ENCODE measurements around the gene TMEM132D.
A peak's percentile ranks its signal among the peaks of the same experiment; 100 is the strongest.

The TMEM132D gene

DNA sequence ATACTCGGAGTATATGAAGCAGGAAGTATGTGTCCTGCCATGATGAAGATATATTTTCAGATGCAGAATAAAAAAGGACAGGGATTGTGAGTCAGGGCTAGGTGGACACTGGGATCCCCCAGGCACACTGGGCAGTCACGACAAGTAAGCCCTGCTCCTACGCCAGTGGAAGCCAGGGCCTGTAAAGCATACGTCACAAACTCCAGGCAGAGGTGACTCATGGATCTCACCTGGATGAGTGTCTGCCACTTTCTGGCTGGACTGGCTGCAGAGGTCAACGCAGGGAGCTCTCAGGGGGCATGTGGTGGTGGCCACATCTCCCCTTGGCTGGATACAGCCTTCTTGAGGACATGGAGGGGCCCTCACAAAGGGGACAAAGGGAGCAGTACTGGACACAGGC is 788.3 kb downstream of the TMEM132D start:
- DNase-seq, result no peak

DNA sequence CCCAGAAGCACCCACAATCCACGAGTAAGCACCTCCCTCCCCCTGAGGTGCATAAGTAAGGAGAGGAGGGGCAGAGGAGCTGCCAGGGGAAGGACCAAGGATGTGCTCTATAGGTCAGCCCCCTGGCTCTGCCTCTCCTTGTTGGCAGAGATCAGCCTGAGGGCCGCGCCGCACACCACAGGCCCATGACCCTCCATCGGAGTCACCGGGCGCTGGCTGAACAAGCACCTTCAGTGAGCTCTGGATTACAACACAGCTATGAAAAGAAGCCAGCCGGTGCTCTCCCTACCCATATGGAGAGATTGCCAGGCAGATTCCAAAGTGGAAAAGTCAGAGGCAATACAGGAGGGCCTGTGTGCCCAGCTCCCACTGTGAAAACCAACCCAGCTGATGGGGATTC is 793.2 kb downstream of the TMEM132D start:
- no peak for DNase-seq

DNA sequence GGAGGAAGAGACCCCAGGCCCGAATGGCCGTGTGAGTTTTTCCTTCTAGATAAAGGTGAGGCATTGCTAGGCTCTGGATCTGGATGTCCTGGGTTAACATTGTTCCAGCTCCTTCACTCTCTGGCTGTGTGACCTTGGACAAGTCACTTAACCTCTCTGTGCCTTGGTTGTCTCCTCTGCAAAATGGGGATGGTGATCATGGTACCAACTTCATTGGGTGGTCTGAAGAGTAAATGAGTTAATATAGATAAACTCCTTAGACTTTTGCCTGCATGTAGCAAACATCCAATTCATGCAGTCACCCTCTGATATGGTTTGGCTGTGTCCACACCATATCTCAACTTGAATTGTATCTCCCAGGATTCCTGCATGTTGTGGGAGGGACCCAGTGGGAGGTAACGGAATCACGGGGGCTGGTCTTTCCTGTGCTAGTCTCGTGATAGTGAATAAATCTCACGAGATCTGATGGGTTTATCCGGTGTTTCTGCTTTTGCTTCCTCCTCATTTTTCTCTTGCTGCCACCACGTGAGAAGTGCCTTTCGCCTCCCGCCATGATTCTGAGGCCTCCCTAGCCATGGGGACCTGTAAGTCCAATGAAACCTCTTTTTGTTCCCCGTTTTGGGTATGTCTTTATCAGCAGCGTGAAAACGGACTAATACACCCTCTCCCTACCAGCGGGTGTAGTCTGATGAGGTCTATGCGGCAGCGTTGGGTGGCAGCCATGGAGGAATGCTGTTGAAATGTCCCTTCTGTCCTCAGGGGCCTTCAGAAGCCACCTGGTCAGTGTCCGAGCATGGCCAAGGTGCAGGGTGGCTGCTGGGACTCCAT is 794.4 kb downstream of the TMEM132D start:
- DNase-seq, result no peak

DNA sequence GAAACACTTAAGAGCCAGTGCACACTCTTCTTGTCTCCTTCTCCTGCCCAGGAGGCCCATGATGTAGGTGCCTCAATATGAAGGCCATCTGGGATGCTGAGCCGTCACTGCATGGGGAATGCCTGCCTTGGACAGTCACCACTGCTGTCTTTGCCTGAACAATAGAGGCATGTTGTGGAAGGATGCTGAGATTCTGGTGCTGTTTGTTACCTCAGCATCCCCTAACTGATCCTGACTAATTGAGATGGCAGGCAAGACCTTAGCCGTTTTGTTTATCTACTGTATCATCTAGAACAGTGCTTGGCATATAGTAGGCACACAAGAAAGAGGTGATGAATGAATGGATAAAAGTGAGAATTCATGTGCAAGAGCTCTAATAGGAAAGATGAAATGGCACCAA is 797.1 kb downstream of the TMEM132D start:
- no peak for DNase-seq

DNA sequence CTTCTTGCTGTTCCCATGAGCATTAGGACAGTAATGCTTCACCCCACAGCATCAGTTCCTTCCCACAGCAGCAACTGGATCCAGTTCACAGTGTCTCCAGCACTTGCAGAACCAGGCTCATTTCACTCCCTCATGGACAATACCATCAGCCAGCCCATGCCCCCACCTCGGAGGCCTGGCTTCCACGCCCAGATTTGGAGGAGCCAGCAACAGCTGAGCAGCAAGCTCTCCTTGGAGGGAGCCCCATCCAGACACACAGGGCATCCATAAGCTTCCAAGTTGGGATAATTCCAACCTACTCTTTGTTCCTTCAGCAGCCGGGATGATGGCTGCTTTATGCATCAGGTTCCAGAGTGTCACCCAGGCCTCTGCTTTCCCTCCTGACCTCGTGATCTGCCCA is 800.6 kb downstream of the TMEM132D start:
- no peak for DNase-seq

DNA sequence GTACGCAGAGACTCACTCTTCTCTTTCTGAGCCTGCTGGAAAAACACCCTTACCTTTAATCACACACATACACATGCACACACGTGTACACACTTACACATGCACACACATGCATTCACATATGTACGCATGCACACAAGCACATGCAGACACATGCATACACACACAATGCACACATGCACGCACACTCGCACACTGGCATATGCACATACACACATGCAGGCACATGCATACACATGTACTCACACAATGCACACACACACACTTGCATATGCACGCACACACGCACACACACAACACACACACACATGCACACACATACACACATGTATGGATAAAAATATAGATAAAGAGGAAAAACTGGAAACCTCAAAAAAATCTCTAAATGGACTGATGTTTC is 801.6 kb downstream of the TMEM132D start:
- DNase-seq, result no peak

DNA sequence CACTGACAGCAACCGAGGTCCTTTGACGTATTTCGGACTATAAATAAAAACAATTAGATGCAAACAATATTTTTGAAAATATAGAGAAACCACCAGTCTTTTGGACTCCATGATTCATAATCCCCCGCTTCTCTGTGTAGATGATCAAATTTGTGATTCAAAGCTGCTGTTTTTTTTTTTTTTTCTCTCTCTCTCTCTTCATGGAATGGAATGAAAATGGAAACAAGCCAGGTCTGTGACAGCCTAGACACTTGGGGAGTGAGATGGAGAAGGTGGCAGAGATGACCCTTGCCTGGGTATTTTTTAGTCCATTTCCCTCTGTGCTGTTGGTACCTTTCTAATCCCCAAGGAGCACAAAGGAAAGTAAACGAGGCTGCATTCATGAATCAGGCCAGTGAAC is 802.0 kb downstream of the TMEM132D start:
- DNase-seq, result no peak

DNA sequence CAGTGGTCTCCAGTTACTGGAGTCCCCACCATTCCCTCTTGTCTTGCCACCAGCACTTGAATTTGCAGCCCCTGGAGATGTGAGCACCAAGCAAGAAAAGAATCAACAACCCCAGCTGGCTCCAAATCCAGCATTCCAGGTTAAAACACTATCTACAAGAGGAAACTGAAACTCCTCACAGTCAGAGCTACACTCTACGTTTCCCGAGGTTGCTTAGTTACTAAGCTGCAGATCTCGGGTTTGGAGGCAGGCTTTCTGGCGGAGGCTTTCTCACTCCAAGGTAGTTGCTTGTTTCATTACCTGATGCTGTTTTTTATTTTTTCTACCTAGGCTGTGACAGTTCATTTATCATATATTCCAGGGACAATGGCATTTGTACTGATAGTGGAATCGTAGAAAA is 802.4 kb downstream of the TMEM132D start:
- peak in 12 of 56 donors; percentile 5 to 47 (median 10) for DNase-seq

DNA sequence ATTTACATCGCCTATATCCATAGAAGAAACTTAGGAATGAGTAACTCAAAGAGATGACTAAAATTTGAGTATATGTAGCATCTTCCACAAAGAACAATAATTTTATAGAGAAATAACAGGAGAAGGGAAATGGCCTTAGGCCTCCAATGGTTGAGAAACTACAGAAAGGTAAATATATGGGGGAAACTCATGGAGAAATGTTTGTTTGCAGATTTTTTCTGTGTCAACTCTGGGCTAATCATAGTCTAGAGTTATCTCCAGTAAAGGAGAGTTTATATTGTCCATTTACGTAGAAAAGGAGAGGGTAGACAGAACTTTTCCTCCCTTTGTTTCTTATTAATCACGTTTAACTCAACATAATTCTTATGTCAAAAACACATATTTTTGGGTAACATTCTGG is 806.4 kb downstream of the TMEM132D start:
- no peak for DNase-seq

DNA sequence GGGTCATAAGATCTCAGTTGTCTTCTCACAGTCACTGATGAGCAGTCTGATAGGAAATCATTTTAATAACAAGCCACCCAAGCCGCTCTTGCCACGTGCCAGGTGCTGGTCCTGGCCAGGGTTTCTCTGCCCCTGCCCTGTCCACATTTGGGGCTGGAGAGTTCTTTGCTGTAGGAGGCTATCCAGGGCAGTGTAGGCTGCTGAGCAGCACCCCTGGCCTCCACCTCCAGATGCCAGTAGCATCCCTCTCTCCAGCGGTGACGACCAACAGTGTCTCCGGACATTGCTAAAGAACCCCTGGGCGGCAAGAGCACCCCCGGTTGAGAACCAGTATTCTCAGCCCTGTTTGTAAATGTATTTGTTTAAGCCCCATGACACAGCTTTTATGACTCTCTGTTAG is 806.9 kb downstream of the TMEM132D start:
- DNase-seq, result no peak

DNA sequence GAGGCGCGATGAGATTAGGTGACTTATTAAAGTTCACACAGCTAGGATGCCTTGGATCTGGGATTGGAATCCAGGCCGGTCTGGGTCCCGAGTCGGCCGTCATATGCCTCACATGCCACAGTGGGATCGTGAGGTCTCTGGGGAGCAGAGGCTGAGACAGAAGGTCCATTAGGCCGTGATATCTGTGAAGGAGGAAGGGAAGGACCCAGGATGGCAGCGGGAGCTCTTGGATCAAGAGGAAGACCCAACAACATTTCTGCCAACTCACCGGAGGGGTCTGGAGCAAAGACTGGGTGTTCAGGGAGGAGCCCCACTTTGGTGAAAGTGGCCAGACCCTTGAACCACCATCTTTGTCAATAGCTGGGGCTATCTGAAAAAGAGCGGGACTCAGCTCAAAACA is 807.6 kb downstream of the TMEM132D start:
- no peak for DNase-seq

DNA sequence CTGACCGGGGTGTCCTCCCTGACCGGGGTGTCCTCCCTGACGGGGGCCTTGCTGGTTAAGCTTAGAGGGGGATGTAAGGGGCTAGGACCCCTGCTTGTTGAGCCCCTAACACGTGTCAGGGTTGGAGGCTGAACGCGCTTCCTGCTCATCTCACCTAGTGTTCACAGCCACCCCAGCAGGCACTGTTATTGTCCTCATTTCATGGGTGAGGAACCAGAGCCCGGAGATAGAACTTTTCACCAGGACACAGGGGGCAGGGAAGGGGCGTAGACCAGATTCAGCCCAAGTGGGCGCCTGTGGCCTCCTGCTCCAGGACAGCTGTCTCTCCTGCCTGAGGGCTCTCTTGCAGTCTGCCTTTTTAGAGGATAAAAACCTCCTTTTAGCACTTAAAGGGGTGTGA is 814.2 kb downstream of the TMEM132D start:
- DNase-seq, result no peak

DNA sequence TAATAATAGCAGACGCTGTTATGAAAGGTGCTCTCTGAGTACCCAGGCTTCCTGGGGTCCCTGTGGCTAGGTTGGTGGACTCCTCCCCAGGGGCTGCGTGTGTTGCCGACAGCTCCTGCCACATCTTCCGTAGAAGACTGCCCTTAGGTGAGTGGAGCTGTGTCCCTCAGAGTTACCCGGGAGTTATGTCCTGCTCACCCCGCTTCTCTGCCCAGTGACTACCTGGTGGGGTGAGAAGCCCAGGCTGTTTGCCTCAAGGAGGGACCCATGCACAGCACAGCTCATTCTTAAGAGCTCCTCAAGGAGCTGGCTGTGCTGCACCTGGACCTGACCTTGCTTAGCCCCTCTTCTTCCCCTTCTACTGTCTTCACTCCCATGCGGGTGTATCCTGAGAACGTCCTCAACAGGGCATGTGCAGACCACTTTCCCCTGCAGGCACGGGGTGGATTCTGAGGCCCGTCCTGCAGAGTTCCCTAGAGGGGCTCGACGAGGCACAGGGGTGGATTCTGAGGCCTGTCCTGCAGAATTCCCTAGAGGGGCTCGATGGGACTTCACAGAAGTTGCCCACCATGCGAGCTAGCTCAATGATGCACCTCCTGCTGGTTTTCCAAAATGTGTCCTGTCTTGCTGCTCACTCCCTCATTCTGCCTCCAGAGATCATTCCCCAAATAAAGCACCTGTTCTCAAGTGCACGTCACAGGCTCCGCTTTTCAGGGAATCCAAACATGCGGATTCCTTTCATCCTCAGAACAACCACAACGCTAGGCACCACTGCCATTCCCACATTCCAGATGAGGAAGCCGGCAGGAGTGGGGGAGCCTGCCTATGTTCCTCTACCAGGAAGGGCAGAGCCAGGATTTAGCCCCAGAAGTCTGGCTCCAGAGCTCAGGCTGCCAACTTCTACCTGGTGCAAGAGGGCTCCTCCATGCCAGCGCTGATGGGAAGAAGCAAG is 818.7 kb downstream of the TMEM132D start:
- no peak for DNase-seq

DNA sequence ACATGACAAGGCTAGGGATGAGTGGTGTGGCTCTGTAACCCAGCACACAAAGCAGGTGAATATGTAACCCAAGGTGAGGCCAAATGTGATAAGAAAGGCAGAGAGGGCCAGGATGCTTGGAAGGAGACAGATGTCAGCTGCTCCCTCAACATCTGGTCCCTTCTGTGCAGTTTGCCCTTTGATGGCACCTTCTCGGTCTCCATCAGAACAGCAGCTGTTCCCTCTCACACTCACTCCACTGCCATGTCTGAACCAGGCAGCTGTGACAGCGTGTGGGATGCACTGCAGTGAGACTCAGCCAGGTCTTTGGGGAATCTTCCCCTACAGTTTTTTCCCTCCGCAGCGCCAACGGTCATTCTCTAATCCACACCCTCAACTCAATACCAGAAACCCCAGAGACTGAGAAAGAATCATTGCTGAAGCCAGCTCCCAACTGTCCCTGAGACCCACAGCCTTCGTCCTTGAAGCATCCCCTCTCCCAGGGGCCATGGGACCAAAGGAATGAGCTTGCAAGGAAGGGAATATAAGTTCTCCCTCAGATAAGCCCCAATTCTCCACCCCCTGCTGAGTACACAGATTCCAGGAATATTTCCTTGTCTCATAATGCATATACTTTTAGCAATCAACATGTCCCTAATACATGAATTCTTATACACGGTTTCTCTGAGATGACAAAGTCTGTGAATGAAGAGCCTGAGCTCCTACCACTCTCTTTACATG is 820.5 kb downstream of the TMEM132D start:
- DNase-seq, result no peak

DNA sequence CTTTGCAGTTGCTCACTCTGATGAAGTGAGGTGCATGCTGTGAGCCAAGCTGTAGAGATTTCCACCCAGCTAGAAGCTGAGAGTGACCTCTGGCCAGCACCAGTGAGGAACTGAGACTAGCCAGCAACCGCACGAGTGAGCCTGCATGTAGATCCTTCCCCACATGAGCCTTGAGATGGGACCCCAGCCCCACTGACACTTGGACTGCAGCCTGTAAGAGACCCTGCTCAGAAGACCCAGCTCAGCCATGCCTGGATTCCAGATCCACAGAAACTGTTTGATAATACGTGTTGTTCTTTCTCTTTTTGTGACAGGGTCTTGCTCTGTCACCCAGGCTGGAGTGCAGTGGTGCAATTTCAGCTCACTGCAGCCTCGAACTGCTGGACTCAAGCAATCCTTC is 821.4 kb downstream of the TMEM132D start:
- no peak for DNase-seq

DNA sequence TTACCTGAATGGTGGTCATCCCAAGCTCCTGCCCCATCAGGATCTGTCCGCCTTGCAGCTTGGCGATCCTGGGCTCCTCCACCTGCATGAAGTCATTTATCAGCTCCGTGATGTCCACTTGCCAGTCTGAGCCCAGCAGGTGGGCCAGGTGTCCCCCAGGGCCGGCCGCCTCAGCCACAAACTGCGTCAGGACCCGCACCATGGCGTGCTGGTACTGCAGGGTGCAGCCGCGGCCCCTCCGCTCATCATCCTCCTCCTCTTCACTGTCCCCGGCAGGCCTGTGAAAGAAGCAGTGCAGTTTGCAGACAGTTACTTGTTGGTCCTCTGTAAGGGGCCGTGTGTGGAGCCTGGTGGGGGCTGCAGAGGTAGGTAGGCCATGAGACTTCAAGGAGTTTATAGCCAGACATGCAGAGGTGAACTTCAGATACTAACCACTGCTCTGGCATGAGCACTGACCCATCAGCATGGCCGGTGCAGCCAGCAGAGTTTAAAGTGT is 822.0 kb downstream of the TMEM132D start:
- no peak for DNase-seq

DNA sequence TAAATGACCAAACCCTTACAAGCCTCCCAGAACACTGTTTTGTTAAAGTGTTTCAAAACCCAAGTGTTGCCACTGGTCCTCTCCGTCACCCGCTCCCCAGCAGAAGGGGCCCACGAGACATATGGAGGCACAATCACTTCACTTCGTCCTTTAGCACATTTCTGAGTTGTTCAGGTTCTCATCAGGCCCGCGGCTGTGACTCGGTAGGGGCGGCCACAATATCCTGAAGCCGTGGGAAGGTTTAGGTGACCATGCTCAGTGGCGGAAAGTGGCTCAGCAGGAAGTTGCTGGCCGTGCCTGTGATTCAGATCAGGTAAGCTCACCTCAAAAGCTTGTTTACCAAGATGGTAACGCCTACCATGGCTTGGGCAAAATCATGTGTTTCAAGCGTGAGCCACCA is 823.0 kb downstream of the TMEM132D start:
- DNase-seq, result no peak

DNA sequence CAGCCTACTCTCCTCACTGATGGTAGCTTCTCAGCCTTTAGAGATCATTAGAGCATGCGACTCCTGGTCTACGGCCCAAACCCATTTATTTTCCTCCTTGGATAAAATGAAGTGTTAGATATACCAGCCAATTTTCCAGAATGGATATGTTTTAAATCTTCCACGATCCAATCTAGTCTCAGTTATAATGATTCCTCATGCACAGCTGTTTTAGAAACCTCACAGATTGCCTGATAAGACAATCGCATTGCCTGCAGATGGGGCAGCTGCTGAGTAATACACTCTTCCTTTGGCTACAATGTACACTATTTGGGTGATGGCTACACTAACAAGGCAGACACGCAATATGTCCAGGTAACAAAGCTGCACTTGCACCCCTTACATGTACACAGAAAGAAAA is 823.4 kb downstream of the TMEM132D start:
- DNase-seq, result no peak

DNA sequence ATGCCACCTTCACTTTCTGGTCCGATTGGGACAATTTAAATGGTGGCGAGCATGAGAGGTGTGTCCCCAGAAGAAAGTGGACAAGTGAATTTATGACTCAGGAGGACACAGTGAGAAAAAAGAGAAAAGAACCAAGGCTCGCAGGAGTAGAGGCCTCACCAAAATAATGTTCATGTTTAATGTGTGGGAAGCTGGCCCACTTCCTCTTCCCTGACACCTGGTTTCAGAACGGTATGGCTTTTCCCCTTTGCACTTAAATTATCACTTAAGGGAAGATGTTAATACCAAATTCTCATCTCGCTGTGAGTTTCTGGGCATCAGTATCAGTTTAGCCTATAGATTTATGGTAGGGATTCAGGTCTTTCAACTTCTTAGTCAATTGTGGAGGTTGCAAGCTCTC is 824.1 kb downstream of the TMEM132D start:
- no peak for DNase-seq

DNA sequence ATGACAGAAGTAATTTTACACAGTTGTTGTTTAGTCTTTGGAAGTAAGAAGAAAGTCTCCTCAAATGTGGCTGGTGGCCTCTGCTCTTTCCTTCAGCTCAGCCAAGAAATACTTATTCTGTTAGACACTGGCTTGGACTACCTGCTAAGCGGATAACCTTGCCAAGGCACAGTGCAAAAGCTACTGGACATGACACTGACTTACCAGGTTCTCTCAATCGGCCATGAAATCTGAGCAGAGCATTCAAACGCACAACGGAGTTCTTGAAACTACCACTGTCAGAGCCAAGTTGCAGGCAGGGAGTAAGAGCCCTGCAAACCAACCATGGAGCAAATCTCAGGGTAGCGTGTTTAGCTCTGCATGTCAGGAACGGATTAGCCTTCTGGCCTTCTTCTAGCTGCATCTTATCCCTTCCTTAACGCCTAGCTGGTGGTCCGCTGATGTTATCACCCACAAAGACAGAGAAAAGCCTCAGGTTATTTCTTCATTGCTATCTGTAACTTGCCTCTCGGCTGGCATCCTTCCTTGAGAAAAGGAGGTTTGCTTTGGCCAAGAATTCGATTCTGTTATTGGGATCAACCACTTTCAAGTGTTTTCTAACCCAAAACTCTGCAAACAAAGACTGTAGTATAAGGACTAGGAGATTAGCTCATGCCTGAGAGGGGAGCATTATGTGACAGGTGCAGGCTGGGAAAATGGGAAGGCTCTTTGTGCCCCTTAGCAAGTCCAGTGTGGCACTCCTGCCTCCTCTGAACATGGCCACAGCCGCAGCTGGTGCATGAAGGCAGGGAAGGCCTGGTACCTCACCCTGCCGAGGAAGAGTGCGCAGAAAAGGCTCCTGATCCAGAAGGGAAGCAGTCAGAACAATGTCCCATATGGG is 827.1 kb downstream of the TMEM132D start:
- DNase-seq, result no peak
